ENCODE data around the gene ANKRD65. TPM values are rescaled to one million over a fixed set of nuclear protein-coding genes. Genes with fewer than 3 reads are reported as not detected.

The ANKRD65 gene
- total and polyA plus RNA-seq, 10 donors: 0.43 to 4.3 (median 1.6) TPM

DNA sequence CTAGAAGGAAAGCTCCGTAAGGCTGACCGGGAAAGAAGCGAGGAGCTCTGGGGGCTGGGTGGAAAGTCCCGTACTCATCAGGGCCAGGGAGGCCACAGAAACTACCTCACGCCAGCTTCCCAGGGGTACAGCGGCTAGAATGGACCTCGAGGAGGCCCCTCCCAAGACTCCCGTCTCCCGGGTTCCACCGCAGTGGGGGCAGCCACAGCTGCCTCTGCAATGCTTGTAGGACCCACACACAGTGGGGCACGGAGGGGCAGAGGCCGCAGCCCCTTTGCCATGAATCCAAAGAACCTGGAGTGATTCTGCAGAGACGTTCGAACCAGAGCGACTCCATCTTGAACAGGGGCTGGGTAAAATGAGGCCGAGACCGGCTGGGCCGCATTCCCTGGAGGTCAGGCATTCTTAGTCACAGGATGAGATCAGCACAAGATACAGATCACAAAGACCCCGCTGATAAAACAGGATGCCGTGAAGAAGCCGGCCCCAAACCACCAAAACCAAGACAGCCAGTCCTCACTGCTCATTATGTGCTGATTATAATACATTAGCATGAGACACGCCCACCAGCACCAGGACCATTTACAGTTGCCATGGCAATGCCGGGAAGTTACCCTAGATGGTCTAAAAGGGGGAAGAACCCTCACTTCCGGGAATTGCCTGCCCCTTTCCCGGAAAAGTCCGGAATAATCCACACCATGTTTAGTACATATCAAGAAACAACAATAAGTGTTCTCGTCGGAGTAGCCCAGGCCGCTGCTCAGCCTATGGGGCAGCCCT, 1.6 kb upstream of the ANKRD65 start:
- intact Hi-C loops (cut with DNase I; ENCODE audit: low total_unique reads): no loop called here
- 62 to 71% (median 63%) methylated on average over 24 to 29 of the region's 29 CpGs for WGBS, 5 donors

DNA sequence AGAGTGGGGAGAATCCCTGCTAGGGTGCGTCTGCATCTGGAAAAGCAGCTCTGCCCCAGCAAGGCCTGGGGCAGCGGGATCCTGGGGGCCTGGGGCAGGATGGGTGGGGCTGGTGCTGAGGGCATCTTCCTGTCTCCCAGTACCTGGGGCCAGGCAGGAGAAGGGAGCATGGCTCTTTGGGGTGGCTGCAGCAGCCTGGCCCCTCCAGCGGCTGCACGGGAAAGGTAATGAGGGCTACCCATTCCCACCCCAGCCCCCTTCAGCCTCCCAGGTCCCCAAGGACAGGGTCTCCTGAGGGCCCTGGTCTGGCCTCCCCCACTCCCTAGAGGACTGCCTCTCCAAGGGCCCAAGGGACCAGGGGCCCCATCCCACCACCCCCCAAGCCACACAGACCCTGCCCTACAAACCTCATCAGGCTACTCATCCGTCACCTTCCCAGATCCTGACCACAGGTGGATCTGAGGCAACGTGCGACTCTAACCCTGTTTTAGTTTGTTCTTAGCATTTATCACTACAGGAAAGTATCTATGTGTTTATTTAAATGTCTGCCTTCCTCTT, 910 bp upstream of the ANKRD65 start:
- TF ChIP-seq, protein P1, sequence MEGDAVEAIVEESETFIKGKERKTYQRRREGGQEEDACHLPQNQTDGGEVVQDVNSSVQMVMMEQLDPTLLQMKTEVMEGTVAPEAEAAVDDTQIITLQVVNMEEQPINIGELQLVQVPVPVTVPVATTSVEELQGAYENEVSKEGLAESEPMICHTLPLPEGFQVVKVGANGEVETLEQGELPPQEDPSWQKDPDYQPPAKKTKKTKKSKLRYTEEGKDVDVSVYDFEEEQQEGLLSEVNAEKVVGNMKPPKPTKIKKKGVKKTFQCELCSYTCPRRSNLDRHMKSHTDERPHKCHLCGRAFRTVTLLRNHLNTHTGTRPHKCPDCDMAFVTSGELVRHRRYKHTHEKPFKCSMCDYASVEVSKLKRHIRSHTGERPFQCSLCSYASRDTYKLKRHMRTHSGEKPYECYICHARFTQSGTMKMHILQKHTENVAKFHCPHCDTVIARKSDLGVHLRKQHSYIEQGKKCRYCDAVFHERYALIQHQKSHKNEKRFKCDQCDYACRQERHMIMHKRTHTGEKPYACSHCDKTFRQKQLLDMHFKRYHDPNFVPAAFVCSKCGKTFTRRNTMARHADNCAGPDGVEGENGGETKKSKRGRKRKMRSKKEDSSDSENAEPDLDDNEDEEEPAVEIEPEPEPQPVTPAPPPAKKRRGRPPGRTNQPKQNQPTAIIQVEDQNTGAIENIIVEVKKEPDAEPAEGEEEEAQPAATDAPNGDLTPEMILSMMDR (IDR thresholded peaks at IDR 0.05 in 8 of 11, conservative IDR thresholded peaks at IDR 0.05 in 3 of 11): no peak
- no peak for TF ChIP-seq POLR2A (IDR thresholded peaks at IDR 0.05)
- no peak for TF ChIP-seq POLR2AphosphoS5 (IDR thresholded peaks at IDR 0.05)
- peaks cover 0 to 72% (median 26%) of the 10 kb centered on the region in 7 donors for H3K27me3 ChIP-seq (replicated peaks in 1 of 7)
- intact Hi-C loops (cut with DNase I; ENCODE audit: low total_unique reads): no loop called here
- H3K9me3 ChIP-seq: no peaks in the 10 kb centered on the region
- no peak overlapping the region for H3K27ac ChIP-seq
- H3K4me1 ChIP-seq: peaks cover 0 to 23% (median 6%) of the 10 kb centered on the region in 6 donors
- 86 to 97% (median 89%) methylated on average over 5 to 7 of the region's 7 CpGs for WGBS, 5 donors
- no peak overlapping the region for H3K4me3 ChIP-seq
- DNase-seq: no peak
- no peaks in the 10 kb centered on the region for H3K36me3 ChIP-seq

More for the DNA sequence above, 1.6 kb upstream of the ANKRD65 start:
- peaks cover 0 to 79% (median 29%) of the 10 kb centered on the region in 7 donors for H3K27me3 ChIP-seq (replicated peaks in 1 of 7)
- DNase-seq: no peak
- TF ChIP-seq POLR2AphosphoS5 (IDR thresholded peaks at IDR 0.05) (no peak), POLR2A (IDR thresholded peaks at IDR 0.05) (no peak)
- TF ChIP-seq, protein P1 (IDR thresholded peaks at IDR 0.05 in 8 of 11, conservative IDR thresholded peaks at IDR 0.05 in 3 of 11): no peak
- H3K4me3 ChIP-seq: no peak overlapping the region
- H3K9me3 ChIP-seq: no peaks in the 10 kb centered on the region
- peaks cover 0 to 27% (median 6%) of the 10 kb centered on the region in 6 donors for H3K4me1 ChIP-seq
- no peak overlapping the region for H3K27ac ChIP-seq
- H3K36me3 ChIP-seq: no peaks in the 10 kb centered on the region

DNA sequence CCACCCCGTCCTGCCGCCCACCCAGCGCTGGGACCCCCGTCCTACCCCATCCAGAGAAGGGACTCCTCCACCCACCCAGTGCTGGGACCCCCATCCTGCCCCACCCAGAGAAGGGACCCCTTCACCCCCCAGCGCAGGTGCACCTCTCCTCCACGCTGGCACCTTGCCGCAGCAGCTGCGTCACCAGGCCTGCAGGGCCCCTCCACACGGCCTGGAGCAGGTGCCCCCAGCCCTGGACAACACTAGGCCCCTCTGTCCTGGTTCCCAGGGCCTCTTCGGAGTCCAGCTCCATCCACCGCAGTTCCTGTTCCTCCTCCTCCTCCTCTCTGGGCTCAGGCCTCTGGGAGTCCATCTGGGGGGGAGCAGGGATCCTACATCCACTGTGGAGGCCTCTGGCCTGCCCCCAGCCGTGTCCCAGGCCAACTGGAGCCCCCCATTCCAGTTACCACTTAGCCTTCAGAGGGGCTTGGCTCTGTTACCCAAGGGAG, 378 bp downstream of the ANKRD65 start:
- no peak for DNase-seq
- Histone ChIP-seq H3K36me3 (no peaks in the 10 kb centered on the region), H3K27me3 (replicated peaks in 1 of 7) (peaks cover 0 to 59% (median 18%) of the 10 kb centered on the region in 7 donors), H3K4me1 (peaks cover 0 to 17% (median 6%) of the 10 kb centered on the region in 6 donors), H3K27ac (no peak overlapping the region), H3K9me3 (no peaks in the 10 kb centered on the region), H3K4me3 (peak overlapping the region in 4 of 8 donors; percentile 13 to 60 (median 28))
- intact Hi-C loops (cut with DNase I; ENCODE audit: low total_unique reads): no loop called here
- 67 to 88% (median 82%) methylated on average over 4 to 12 of the region's 12 CpGs for WGBS, 5 donors
- TF ChIP-seq, protein P1 (IDR thresholded peaks at IDR 0.05 in 8 of 11, conservative IDR thresholded peaks at IDR 0.05 in 3 of 11): no peak
- TF ChIP-seq POLR2AphosphoS5 (IDR thresholded peaks at IDR 0.05): no peak
- no peak for TF ChIP-seq POLR2A (IDR thresholded peaks at IDR 0.05)

All from spleen (tissue), 11 donors.